T-helper 1 cell treated with Interleukin-12 subunit alpha and Interleukin-12 subunit beta and Interleukin-4 antibody, amounts not matched to agents 30 μg/mL and 1 μg/mL, for 36 hours (primary cell): ENCODE results near the gene BAG5.

ENCODE experiments used
- H3K27ac Mint-ChIP-seq: one replicate; pipeline ENCODE4 v1.8.0; 2021; ENCODE audit warnings: mild to moderate bottlenecking, mixed read lengths
- H3K27me3 Mint-ChIP-seq: one replicate; pipeline ENCODE4 v1.8.0; 2021; ENCODE audit warnings: low read depth, mixed read lengths
- H3K36me3 Mint-ChIP-seq: one replicate; pipeline ENCODE4 v1.8.0; 2021; ENCODE audit warnings: low read depth, mixed read lengths
- H3K4me1 Mint-ChIP-seq: one replicate; pipeline ENCODE4 v1.8.0; 2021; ENCODE audit warnings: low read depth, mixed read lengths
- H3K4me3 Mint-ChIP-seq: one replicate; pipeline ENCODE4 v1.8.0; 2021; ENCODE audit warnings: mild to moderate bottlenecking, moderate library complexity, mixed read lengths
- H3K9me3 Mint-ChIP-seq: one replicate; pipeline ENCODE4 v1.8.0; 2021; ENCODE audit warnings: mixed read lengths

The BAG5 gene

DNA sequence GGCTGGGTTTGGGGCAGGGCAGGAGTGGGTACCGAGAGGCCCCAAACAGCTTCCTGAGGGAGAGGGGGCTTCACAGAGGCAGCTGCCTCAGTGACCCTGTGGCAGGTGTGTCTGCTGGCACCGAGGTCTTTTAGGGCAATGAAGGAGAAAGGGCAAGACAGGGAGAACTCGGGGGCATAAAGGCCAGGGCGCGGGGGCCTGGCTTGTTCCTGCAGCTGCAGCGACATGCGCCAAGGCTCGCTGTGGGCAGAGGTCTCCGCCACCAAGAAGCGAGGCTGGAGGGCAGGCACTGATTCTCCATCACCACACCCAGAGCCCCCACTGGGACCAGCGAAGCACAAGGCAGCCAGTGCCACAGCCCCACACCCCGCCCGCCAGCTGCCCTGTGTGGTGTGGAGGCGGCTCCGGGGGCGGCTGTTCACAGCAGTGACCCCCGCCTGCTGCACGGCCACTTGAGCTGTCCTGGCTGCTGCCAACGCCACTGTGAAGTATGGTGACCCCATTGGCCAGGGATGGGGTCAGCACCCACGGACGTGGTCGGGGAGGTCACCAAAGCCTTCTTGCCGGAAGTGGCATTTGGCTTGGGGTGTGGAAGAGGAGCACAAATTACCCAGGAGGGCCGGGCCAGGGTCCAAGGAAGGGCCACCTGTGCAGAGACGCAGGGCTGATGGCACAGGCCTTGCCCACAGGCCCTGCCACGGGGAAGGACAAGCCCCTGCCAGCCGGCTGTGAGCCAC lies 16.4 kb downstream of the BAG5 start:
- Mint-ChIP-seq H3K27me3 (no peaks in the 10 kb centered on the region), H3K4me3 (no peak overlapping the region), H3K4me1 (no peaks in the 10 kb centered on the region), H3K9me3 (no peaks in the 10 kb centered on the region), H3K27ac (no peak overlapping the region), H3K36me3 (no peaks in the 10 kb centered on the region)

DNA sequence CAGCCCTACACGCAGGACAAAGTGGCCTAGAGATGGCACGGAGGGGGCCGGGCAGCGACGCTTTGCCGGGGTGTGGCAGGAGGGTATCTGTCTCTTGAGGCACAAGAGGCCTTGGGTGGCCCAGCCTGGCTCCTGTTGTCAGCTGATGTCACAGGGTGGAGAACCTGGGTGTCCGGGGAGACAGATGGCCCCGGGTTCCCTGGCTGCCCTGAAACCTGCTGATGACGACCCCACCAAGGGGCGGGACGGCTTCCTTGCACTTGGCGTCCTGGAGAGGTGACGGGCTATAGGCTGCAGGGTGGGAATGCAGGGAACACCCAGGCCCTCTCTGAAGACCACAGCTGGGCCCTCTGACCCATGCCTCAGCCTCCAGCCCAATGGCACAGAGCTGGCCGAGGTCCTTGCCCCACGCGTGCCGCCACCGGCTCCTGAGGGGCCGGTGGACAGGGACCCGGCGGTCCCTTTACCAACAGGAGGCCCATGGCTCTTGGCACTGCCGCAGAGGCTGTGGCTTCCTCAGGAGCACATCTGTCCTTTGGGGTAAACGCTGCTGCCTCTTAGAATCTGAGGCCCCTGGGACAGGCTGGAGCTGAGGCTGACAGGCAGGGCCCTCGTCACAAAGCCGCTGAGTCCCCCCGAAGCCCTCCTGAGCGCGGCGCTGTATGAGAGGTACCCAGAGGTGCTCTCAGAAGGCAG lies 17.1 kb downstream of the BAG5 start:
- H3K27ac Mint-ChIP-seq, result no peak overlapping the region
- no peaks in the 10 kb centered on the region for H3K4me1 Mint-ChIP-seq
- H3K36me3 Mint-ChIP-seq, result no peaks in the 10 kb centered on the region
- H3K4me3 Mint-ChIP-seq, result no peak overlapping the region
- H3K27me3 Mint-ChIP-seq, result no peaks in the 10 kb centered on the region
- no peaks in the 10 kb centered on the region for H3K9me3 Mint-ChIP-seq

DNA sequence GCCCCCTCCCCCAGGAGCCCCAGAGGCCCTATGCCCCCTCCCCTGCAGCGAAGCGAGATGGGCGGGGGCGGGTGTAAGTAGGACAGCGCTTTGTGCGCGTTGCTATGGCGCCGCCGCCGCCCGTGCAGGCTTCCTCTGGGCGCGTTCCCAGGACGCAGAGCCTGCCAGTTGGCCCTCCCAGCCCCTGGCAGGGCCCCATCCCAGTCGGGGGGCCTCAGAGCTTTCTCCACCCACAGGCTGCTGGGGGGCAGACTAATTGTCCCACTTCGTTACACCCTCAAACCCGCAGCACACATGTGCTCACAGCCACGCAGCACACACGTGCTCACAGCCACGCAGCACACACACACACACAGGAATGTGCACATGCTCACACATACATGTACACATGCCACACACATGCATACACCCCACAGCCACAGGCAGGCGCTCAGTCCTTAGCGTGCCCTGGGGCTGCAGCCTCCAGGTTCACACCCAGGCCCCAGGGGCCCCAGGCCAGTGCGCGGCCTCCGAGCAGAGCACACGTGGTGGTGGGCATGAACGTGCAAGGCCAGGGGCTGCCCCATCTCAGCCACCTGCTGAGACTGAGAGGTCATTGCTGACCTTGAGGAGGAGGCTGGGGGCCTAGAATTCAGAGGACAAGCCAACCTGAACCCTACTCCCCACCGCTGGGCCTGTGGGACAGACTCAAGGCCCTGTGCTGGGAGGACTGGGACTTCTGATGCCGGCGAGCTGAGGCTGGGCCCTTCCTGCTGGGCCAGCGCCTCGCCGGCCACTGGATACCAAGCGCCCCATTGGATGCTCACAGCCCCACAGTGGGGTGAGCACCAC lies 17.9 kb downstream of the BAG5 start:
- Mint-ChIP-seq H3K27me3 (no peaks in the 10 kb centered on the region), H3K4me3 (no peak overlapping the region), H3K9me3 (no peaks in the 10 kb centered on the region), H3K27ac (no peak overlapping the region), H3K4me1 (no peaks in the 10 kb centered on the region), H3K36me3 (no peaks in the 10 kb centered on the region)

DNA sequence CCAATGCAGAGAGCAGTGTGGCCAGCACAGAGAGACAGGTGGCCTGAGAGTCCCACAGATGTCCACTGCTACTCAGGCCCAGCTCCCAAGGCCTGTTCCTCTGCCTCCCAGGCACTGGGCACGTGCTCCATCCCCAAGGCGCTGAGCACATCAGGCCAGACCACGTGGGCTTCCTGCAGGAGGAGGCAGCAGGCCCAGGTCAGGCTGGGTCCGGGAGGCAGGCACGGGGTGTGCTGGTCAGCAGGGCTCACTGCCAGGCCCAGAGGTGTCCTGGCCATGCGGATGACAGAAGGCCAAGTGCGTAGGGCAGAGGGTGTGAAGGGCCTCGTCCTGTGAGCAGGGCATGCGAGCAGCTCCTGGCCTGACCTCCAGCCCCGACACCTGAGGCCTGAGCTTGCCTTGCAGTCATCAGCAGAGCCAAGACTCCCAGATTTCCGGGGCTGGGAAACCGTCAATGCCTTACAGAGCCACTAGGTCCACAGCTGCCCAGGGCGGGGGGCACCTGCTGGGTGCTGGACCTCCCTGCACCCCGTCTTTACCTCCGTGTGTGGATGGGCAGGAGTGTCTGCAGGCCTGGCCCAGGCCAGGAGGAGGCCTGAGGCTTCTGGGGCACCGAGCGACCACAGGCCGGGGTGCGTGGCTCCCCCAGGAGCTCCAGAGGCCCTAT lies 18.6 kb downstream of the BAG5 start:
- no peaks in the 10 kb centered on the region for H3K36me3 Mint-ChIP-seq
- H3K9me3 Mint-ChIP-seq, result no peaks in the 10 kb centered on the region
- no peak overlapping the region for H3K27ac Mint-ChIP-seq
- no peaks in the 10 kb centered on the region for H3K27me3 Mint-ChIP-seq
- no peak overlapping the region for H3K4me3 Mint-ChIP-seq
- H3K4me1 Mint-ChIP-seq, result no peaks in the 10 kb centered on the region

DNA sequence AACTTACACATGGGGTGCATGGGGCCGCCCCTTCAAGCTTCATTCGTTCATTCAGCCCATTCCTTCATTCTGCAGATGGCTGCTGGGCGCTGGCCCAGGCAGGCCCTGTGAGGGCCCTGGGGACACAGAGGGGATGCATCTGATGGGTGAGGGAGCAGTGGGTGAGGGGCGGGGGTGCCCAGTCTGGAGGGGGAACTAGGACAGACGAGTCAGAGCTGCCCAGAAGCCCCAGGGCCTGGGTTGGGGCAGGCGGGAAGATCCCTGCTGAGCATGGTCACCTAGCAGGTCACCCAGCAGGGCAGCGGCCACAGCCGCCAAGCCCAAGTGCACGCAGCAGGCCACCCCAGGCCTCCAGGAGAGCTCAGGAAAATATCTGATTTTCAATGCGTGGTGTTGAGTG lies 19.3 kb downstream of the BAG5 start:
- Mint-ChIP-seq H3K4me1 (no peaks in the 10 kb centered on the region), H3K9me3 (no peaks in the 10 kb centered on the region), H3K4me3 (no peak overlapping the region), H3K27ac (no peak overlapping the region), H3K27me3 (no peaks in the 10 kb centered on the region), H3K36me3 (no peaks in the 10 kb centered on the region)

DNA sequence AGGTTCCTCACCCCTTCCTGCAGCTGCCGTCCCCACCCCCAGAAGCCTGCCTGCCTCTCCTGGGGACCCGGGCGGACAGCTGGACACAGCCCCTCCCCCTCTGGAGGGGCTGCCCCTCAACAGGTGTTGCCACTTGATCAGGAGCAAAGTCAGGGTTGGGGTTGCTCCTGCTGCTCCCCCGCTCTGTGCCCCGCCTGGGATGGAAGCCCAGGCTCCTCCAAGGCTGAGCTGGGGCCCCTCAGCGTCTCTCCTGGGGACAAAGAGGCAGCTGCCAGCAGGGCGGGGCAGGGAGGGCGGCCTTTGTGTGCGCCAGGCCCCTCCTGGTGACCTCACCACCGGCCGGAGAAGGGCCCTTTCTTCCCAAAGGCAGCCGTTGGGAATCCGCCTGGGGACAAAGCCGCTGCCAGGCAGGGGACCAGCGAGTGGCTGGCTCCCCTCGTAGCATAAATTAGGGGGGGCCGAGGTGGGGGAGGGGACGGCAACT lies 19.8 kb downstream of the BAG5 start:
- Mint-ChIP-seq H3K4me3 (no peak overlapping the region), H3K4me1 (no peaks in the 10 kb centered on the region), H3K9me3 (no peaks in the 10 kb centered on the region), H3K27ac (no peak overlapping the region), H3K27me3 (no peaks in the 10 kb centered on the region), H3K36me3 (no peaks in the 10 kb centered on the region)

DNA sequence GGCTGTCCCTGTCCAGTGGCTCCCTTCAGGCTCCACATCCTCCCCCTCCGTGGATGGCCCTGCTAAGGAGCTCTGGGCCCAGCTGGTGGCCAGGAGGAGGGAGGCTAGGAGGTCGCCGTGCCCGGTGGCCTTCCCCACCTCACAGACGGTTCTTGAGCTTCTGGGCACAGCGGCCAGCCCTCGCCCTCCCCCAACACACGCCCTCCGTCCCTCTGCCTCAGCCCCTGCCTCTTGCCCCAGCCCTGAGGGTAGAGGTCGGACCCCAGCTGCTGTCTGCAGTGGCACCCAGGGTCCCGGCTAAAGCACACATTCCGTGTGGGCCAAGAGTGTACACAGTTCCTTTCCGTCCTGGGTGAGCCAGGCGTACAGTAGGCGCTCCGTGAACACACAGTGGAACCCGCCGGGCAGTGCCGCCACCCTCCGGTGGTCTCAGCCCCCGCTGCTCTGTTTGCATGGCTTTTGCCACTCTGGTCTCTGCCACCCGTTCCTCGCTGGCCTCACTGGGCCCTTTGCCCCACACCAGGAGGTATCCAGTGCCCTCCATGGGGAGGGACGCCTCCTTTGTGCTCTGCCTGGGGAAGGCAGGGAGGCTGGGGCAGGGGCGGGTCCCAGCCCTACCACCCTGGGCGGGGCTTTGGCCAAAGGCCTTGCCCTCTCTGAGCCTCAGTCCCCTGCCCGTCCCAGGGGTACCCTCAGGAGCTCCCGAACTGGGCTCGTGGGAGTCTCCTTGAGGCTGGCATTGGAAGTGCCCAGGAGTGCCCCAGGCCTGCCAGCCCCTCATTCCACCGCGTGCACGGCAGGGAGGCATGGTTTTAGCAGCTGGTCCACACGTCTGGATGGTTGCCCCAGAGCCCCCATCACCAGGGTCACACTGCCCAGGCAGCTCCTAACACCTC lies 20.5 kb downstream of the BAG5 start:
- Mint-ChIP-seq H3K4me1 (no peaks in the 10 kb centered on the region), H3K9me3 (no peaks in the 10 kb centered on the region), H3K36me3 (no peaks in the 10 kb centered on the region), H3K27ac (no peak overlapping the region), H3K4me3 (no peak overlapping the region), H3K27me3 (no peaks in the 10 kb centered on the region)

DNA sequence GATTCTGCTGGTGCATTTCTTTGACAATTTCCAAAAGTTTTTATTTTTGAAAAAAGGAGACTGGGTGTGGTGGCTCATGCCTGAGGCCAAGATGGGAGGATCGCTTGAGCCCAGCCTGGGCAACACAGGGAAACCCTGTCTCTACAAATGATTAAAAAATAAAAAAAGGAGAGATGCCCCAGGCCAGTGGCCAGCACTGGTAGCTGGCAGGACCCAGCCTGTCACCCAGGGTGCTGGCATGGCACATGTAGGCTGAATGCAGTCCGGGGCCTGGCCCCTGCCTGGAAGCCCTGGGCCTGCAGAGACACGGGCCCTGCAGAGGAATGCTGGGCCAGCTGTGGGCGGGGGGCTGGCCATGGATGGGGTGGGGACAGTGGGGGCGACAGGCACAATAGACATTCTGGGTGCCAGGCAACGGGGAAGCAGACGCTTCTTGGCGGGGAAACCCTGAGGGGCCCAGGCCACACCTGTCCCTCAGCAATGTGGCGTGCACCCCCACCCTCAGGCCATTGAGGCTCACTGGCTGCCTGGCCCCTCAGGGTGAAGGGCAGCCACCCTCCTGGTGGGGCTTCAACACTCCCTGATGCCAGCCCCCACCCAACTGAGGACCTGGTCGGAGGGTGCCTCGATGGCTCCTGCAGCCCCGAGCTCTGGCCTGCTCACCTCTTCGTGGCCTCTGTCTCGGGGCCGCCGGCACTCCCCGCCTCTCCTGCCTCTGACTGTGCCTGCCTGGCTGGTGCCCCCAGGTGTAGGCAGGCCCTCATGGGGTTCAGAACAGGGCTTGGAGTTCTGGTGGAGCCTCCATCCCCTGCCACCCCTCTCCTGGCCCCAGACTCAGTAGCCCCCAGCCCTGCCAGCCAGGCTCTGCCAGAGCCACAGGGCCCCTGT lies 21.4 kb downstream of the BAG5 start:
- no peak overlapping the region for H3K4me3 Mint-ChIP-seq
- H3K27ac Mint-ChIP-seq, result no peak overlapping the region
- H3K36me3 Mint-ChIP-seq, result no peaks in the 10 kb centered on the region
- no peaks in the 10 kb centered on the region for H3K4me1 Mint-ChIP-seq
- no peaks in the 10 kb centered on the region for H3K27me3 Mint-ChIP-seq
- no peaks in the 10 kb centered on the region for H3K9me3 Mint-ChIP-seq

DNA sequence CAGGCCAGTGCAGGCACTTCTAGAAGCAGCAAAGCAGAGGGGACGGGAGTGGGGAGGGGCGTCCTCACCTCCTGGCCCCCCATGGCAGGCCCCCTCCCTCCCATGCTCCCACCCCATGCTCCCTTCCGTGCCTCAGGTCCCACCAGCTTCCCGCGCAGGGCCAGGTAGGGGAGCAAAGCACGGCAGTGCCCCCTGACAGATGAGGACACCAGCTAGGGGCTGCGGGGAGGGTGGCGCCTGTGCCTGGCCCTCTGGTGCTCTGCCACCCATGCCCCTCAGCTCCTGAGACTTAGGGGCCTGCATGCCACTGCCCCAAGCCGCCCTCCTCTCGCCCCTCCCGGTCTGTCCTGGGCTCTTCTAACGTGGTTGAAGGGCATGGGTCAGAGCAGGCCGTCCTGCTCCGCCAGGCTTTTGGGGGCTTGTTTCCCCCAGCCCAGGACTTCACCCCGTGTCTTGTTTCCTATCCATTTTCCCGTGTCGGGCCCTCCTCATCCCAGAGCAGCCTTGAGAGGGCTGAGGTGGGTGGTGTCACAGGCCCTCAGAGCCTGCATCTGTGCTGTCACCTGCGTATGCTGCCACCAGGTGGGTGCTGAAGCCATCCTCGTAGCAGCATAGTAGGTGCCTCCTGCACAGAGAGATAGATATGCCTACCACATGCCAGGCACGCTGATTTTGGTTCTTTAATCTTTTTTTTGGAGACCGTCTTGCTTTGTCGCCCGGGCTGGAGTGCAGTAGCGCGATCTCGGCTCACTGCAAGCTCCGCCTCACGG lies 23.2 kb downstream of the BAG5 start:
- Mint-ChIP-seq H3K27ac (peak overlapping the region; percentile 59), H3K4me3 (no peak overlapping the region), H3K36me3 (no peaks in the 10 kb centered on the region), H3K9me3 (no peaks in the 10 kb centered on the region), H3K27me3 (no peaks in the 10 kb centered on the region), H3K4me1 (no peaks in the 10 kb centered on the region)

DNA sequence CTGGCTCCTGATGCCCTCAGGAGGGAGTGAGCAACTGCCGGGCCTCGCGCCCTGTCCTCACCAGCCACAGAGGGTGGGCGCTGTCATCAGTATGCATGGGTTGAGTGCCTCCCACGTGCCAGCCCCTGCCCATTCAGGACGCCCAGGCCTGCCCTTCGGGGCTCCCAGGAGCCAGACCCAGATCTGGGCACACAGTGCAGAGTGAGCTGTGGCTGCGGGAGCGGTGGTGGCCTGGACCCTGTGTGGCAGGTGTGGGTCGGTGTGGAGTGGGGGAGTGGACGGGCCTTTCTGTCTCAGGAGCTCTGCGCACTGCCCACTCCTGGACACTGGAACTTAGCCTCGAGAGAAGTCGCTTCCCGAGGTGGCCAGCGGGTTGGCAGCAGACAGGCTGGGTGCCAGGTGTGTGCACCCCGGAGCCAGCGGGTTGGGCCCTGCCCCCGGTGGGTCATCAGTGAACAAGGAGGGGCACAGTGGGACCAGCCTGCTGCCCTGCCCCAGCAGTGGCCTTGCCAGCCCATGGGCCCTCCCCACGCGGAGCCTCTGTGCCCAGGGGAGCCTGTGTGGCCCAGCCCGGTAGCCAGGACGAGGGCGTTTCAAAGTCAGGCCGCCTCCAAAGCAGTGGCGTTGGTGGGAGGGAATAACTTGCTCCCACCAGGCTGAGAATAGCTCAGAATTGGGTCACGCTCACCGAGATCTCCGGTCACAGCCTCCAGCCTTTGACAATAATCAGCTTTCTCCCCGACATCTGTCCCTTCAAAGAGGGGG lies 24.0 kb downstream of the BAG5 start:
- Mint-ChIP-seq H3K27ac (no peak overlapping the region), H3K27me3 (no peaks in the 10 kb centered on the region), H3K4me1 (no peaks in the 10 kb centered on the region), H3K9me3 (no peaks in the 10 kb centered on the region), H3K4me3 (no peak overlapping the region), H3K36me3 (no peaks in the 10 kb centered on the region)

DNA sequence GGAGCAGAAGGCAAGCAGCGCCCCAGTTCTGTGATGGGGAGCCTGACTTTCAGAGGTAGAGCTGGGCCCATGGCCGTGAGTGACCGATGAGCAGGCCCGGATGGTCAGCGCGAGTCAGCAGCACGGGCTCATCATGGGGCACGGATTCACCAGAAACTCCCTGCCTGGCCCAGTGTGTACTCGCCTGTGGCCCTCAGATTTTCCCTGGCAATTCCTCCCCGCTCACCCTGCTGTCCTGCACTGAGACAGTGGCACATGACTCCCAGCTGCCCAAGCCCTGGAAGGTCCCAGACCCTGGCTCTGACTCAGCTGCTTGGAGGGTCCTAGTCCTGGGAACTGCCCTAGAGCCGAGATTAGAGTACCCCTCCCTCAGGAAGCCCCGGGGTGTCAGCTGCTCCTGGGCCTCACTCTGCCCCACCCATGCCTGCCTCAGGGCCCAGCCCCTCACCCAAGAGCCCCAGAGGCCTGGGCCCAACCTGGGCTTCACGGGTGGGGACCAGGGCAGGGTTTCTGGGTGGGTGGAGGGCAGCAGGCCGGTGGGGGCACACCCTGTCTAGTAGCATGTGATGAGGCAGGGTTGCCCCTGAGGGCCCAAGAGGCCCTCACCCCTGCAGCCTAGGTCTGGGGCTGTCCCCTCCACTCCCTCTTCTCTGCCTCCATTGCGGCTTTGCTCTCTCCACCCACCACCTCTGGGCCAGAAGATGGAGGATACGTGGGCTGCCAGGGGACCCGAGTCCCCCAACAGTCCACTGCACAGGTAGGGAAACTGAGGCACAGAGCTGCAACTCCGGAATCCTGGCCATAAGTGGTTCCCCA lies 25.1 kb downstream of the BAG5 start:
- H3K9me3 Mint-ChIP-seq, result no peaks in the 10 kb centered on the region
- no peak overlapping the region for H3K4me3 Mint-ChIP-seq
- no peak overlapping the region for H3K27ac Mint-ChIP-seq
- no peaks in the 10 kb centered on the region for H3K4me1 Mint-ChIP-seq
- no peaks in the 10 kb centered on the region for H3K27me3 Mint-ChIP-seq
- H3K36me3 Mint-ChIP-seq, result no peaks in the 10 kb centered on the region
